Activated CD8-positive, alpha-beta T cell treated with anti-CD3 and anti-CD28 coated beads for 36 hours (primary cell): Measurements from ENCODE around the gene ASTN2. TPM values are rescaled to one million over a fixed set of nuclear protein-coding genes. Genes with fewer than 3 reads are reported as not detected.

Source experiments
- ATAC-seq: fragments of 200-7000 bp; cut with Tn5 transposase; one replicate; pipeline ENCODE4 v1.10.0; 2021; ENCODE audit warnings: mild to moderate bottlenecking, moderate library complexity
- CTCF ChIA-PET: fragments of 350-600 bp; sonication (Branson Sonifier 250); formaldehyde crosslinking; loops from one replicate; lab custom pipeline; 2021; ENCODE audit warnings: antibody characterized with exemption; lab: Charles Lee
- POLR2A ChIA-PET: fragments of 350-600 bp; sonication (Branson Sonifier 250); formaldehyde crosslinking; loops from one replicate; lab custom pipeline; 2021; ENCODE audit warnings: antibody characterized with exemption; lab: Charles Lee
- DNase-seq: peaks from one replicate; pipeline ENCODE4 v3.0.0-alpha.2; 2020
- H3K27ac Mint-ChIP-seq: one replicate; pipeline ENCODE4 v1.8.0; 2021; ENCODE audit warnings: mild to moderate bottlenecking, mixed read lengths
- H3K27me3 Mint-ChIP-seq: one replicate; pipeline ENCODE4 v1.8.0; 2021; ENCODE audit warnings: mixed read lengths
- H3K36me3 Mint-ChIP-seq: one replicate; pipeline ENCODE4 v1.8.0; 2021; ENCODE audit warnings: low read depth, mixed read lengths
- H3K4me1 Mint-ChIP-seq: one replicate; pipeline ENCODE4 v1.8.0; 2021; ENCODE audit warnings: low read depth, mixed read lengths
- H3K4me3 Mint-ChIP-seq: one replicate; pipeline ENCODE4 v1.8.0; 2021; ENCODE audit warnings: mild to moderate bottlenecking, moderate library complexity, mixed read lengths
- H3K9me3 Mint-ChIP-seq: one replicate; pipeline ENCODE4 v1.8.0; 2021; ENCODE audit warnings: mixed read lengths
- intact Hi-C: fragments of 100-400 bp; cut with micrococcal nuclease; formaldehyde crosslinking; loops from one replicate; pipeline ENCODE4 v1.10.0; 2022
- total RNA-seq, 2 experiments: library from RNA; stranded (reverse); gene quantifications; one replicate each; pipeline ENCODE4 v1.2.3, GENCODE V29; 2021
- TF ChIP-seq, protein P1 (sequence below): fragments of 200-600 bp; IDR thresholded peaks from one replicate; pipeline ENCODE4 v1.8.0; 2022; ENCODE audit warnings: antibody characterized with exemption, mild to moderate bottlenecking

The ASTN2 gene
- total RNA-seq, 2 experiments from 2014 or later = 5.2 to 5.7 TPM

DNA sequence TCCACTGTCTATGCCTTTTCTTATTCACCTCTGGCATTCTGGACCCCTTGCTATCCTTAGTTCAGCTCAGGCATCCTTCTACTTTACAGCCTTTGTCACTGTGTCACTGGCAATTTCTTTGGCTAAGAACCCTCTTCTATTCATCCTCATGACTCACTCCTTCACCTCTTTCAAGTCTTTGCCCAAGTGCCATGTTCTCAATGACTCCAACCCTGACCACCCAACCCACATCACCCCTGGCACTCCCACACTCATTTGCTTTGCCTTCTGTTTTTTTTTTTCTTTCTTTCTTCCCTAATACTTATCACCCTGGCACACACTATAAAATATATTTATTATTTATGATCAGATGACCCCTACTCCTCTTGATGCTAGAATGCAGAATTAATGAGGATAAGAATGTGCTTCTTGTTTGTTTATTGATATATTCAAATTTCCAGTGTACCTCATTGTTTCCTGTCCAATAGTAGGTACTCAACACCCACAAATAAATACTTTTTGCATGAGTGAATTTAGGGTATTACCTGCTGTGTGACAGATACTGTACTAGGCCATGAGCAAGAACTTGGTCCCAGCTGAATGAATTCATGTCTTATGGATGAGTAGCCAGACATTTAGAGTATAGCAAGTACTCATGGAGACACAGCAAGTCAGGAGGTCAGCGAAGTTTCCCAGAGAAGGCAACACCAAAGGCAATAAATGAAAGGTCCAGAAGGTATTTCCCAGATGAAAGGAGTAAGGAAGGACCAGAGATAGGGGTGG lies 1025.1 kb downstream of the ASTN2 start:
- POLR2A ChIA-PET = no interaction called here
- Mint-ChIP-seq H3K27ac (no peak overlapping the region), H3K4me1 (no peaks in the 10 kb centered on the region), H3K36me3 (no peaks in the 10 kb centered on the region), H3K4me3 (no peak overlapping the region), H3K9me3 (no peaks in the 10 kb centered on the region), H3K27me3 (no peaks in the 10 kb centered on the region)
- ATAC-seq (no peak), DNase-seq (no peak)
- intact Hi-C loops = no loop called here
- TF ChIP-seq, protein P1, sequence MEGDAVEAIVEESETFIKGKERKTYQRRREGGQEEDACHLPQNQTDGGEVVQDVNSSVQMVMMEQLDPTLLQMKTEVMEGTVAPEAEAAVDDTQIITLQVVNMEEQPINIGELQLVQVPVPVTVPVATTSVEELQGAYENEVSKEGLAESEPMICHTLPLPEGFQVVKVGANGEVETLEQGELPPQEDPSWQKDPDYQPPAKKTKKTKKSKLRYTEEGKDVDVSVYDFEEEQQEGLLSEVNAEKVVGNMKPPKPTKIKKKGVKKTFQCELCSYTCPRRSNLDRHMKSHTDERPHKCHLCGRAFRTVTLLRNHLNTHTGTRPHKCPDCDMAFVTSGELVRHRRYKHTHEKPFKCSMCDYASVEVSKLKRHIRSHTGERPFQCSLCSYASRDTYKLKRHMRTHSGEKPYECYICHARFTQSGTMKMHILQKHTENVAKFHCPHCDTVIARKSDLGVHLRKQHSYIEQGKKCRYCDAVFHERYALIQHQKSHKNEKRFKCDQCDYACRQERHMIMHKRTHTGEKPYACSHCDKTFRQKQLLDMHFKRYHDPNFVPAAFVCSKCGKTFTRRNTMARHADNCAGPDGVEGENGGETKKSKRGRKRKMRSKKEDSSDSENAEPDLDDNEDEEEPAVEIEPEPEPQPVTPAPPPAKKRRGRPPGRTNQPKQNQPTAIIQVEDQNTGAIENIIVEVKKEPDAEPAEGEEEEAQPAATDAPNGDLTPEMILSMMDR = no peak
- CTCF ChIA-PET = no interaction called here

DNA sequence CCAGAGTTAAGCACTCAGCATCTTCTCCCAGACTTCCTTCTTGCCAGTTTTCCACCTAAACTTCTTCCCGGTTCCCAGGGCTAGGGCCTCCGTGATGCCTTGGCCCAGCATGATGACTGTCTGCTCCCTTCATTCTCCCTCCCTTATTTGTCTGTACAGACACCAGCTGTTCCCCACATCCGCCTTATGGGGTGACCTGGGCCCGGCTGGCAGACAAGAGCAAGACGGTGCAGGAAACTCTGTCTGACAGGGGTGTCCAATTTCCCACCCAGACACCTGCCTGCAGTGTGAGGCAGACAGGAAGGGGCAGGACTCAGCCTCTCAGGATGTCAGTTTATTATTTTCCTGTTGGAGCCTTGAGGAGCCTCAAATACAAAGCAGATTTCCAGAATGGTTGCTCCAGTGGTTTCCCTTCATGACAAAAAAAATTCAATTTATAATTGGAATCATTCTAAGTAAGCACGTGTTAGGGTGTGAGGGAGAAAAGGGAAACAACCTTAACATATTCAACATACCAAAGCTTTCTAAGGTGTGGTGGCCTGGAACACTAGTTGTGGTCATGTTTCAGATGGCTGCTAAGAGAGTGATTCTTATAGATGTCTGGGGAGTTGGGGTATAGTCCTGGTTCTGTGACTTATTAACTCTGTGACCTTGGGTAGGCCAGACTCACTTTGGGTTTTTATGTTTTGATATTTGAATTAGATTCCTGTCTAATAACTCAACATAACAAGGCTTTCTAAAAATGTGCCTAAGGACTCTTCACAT lies 1026.7 kb downstream of the ASTN2 start:
- TF ChIP-seq, protein P1 = no peak
- ATAC-seq (no peak), DNase-seq (no peak)
- Mint-ChIP-seq H3K27ac (no peak overlapping the region), H3K4me1 (no peaks in the 10 kb centered on the region), H3K9me3 (no peaks in the 10 kb centered on the region), H3K36me3 (no peaks in the 10 kb centered on the region), H3K27me3 (no peaks in the 10 kb centered on the region), H3K4me3 (no peak overlapping the region)
- intact Hi-C loops = no loop called here
- POLR2A ChIA-PET = no interaction called here
- CTCF ChIA-PET = no interaction called here

DNA sequence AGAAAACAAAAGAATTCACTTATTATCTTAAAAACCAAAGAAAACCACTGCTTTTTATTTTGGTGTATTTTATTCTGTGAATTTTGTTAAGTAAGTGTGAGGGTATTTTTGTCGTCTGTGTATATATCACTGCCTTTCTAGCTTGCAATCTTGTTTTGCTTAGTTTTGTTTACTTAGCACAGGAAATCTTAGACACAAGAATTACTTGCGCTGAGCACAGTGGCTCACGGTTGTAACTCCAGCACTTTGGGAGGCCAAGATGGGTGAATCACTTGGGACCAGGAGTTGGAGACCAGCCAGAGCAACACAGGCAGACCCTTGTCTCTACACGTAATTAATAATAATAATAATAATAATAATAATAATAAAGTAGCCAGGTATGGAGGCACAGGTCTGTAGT lies 1030.9 kb downstream of the ASTN2 start:
- Mint-ChIP-seq H3K4me1 (peaks cover 7% of the 10 kb centered on the region), H3K27ac (no peak overlapping the region), H3K4me3 (no peak overlapping the region), H3K9me3 (no peaks in the 10 kb centered on the region), H3K27me3 (no peaks in the 10 kb centered on the region), H3K36me3 (no peaks in the 10 kb centered on the region)
- ATAC-seq (no peak), DNase-seq (no peak)
- TF ChIP-seq, protein P1 = no peak
- POLR2A ChIA-PET = no interaction called here
- CTCF ChIA-PET = no interaction called here
- intact Hi-C loops = no loop called here

DNA sequence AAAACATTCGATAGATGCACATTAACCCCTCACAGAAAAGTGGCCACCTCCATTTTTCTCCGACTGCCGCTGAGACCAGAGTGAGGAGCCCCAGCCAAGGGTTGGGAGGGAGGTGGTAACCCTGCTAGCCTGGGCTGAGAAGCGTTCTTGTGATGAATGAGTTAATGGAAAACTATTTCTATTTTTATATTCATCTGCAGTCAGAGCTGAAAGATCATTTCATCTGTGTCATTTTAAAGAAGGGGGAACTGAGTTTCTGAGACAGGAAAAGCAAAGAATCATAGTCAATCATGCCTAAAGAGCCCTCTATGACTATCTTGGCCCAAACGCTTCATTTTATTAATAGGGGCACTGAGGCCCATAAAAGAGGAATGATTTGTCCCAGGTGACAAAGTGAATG lies 1031.7 kb downstream of the ASTN2 start:
- TF ChIP-seq, protein P1 = no peak
- H3K9me3 Mint-ChIP-seq = no peaks in the 10 kb centered on the region

DNA sequence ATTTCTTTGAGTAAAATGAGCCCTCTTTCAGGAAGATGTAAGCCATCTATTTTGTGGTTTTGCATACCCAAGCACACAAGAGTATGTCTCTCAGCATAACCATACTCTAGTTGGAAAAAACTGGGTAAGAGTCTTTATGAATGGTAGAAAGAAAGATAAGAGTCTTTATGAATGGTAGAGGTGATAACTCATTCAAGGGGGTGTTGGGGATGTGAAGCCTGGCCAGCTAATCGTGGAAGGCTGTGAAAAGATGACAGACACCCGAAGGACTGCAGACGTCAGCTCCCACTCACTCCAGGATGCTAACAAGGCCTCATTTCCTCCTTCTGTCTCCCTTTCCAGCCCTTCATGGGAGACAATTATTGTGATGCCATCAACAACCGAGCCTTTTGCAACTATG lies 1032.8 kb downstream of the ASTN2 start:
- ATAC-seq (no peak), DNase-seq (no peak)
- H3K4me1 Mint-ChIP-seq = peaks cover 7% of the 10 kb centered on the region
- TF ChIP-seq, protein P1 = no peak
- no peak overlapping the region for H3K27ac Mint-ChIP-seq
- POLR2A ChIA-PET = no interaction called here
- no peaks in the 10 kb centered on the region for H3K36me3 Mint-ChIP-seq
- no peak overlapping the region for H3K4me3 Mint-ChIP-seq
- no peaks in the 10 kb centered on the region for H3K9me3 Mint-ChIP-seq
- intact Hi-C loops = no loop called here
- no peaks in the 10 kb centered on the region for H3K27me3 Mint-ChIP-seq
- CTCF ChIA-PET = no interaction called here

More for the DNA sequence above, 1031.7 kb downstream of the ASTN2 start:
- Mint-ChIP-seq H3K4me1 (peaks cover 7% of the 10 kb centered on the region), H3K27ac (no peak overlapping the region), H3K4me3 (no peak overlapping the region), H3K27me3 (no peaks in the 10 kb centered on the region), H3K36me3 (no peaks in the 10 kb centered on the region)
- POLR2A ChIA-PET = no interaction called here
- CTCF ChIA-PET = no interaction called here
- DNase-seq (no peak), ATAC-seq (no peak)
- intact Hi-C loops = no loop called here
